ENCODE data around the gene UBALD1. TPM values are rescaled to one million over a fixed set of nuclear protein-coding genes. Genes with fewer than 3 reads are reported as not detected.
"Not testable (repeated sequence)": the region's sequence is repeated elsewhere in the genome, so short reads cannot be mapped to it uniquely, and the experiment has no call there.

UBALD1 gene
- total RNA-seq, 1 donor from 2014 or later, result 20.9 TPM

- no peak for DNase-seq (ENCODE audit: low spot score)
Observed at GRCh38 chr16:4599037-4599436, 15.7 kb downstream of the UBALD1 start.

- DNase-seq (ENCODE audit: low spot score), result no peak
Observed at GRCh38 chr16:4597174-4597573, 17.5 kb downstream of the UBALD1 start.

GRCh38 chr16:4594433-4595410 is 20.0 kb downstream of the UBALD1 start:
- DNase-seq (ENCODE audit: low spot score), result no peak

GRCh38 chr16:4593086-4593485 is 21.6 kb downstream of the UBALD1 start:
- DNase-seq (ENCODE audit: low spot score), result no peak

- DNase-seq (ENCODE audit: low spot score), result no peak
Observed at GRCh38 chr16:4591706-4592470, 22.8 kb downstream of the UBALD1 start.

- DNase-seq (ENCODE audit: low spot score), result no peak
Observed at GRCh38 chr16:4591191-4591590, 23.5 kb downstream of the UBALD1 start.

GRCh38 chr16:4588961-4589360 is 25.7 kb downstream of the UBALD1 start:
- DNase-seq (ENCODE audit: low spot score), result no peak

- no peak for DNase-seq (ENCODE audit: low spot score)
Observed at GRCh38 chr16:4588386-4588785, 26.3 kb downstream of the UBALD1 start.

- DNase-seq (ENCODE audit: low spot score), result no peak
Observed at GRCh38 chr16:4586291-4586690, 28.4 kb downstream of the UBALD1 start.

GRCh38 chr16:4583906-4584305 is 30.8 kb downstream of the UBALD1 start:
- no peak for DNase-seq (ENCODE audit: low spot score)

GRCh38 chr16:4580250-4580649 is 34.4 kb downstream of the UBALD1 start:
- DNase-seq (ENCODE audit: low spot score), result no peak

- DNase-seq (ENCODE audit: low spot score), result no peak
Observed at GRCh38 chr16:4578961-4579530, 35.6 kb downstream of the UBALD1 start.

- no peak for DNase-seq (ENCODE audit: low spot score)
Observed at GRCh38 chr16:4576008-4576407, 38.7 kb downstream of the UBALD1 start.

- no peak for DNase-seq (ENCODE audit: low spot score)
Observed at GRCh38 chr16:4574919-4575705, 39.6 kb downstream of the UBALD1 start.

GRCh38 chr16:4573926-4574325 is 40.8 kb downstream of the UBALD1 start:
- not testable (repeated sequence) for DNase-seq (ENCODE audit: low spot score)

- no peak for DNase-seq (ENCODE audit: low spot score)
Observed at GRCh38 chr16:4572715-4573114, 42.0 kb downstream of the UBALD1 start.

GRCh38 chr16:4570688-4571321 is 43.9 kb downstream of the UBALD1 start:
- no peak for DNase-seq (ENCODE audit: low spot score)

GRCh38 chr16:4570086-4570485 is 44.6 kb downstream of the UBALD1 start:
- no peak for DNase-seq (ENCODE audit: low spot score)

- DNase-seq (ENCODE audit: low spot score), result no peak
Observed at GRCh38 chr16:4566144-4566543, 48.5 kb downstream of the UBALD1 start.

- no peak for DNase-seq (ENCODE audit: low spot score)
Observed at GRCh38 chr16:4564661-4565267, 49.9 kb downstream of the UBALD1 start.

Measured in mesenteric fat pad (tissue), 1 donor.